GM12864 (cell line): Measurements from ENCODE around the gene TTC33.
"Not testable (repeated sequence)": the region's sequence is repeated elsewhere in the genome, so short reads cannot be mapped to it uniquely, and the experiment has no call there.

Source experiments
- DNase-seq: peaks from one replicate; pipeline ENCODE4 v3.0.0-alpha.2; 2011; ENCODE audit warnings: low read depth
- H3K4me3 ChIP-seq: 2 replicates; pipeline ENCODE4 v1.5.1; 2011; ENCODE audit warnings: mild to moderate bottlenecking, low read depth, low read length, control low read depth
- TF ChIP-seq, protein P1 (sequence below): IDR thresholded peaks from 2 replicates; pipeline ENCODE4 v1.5.1; 2011; ENCODE audit warnings: low read depth, mild to moderate bottlenecking, moderate library complexity, low read length, control low read depth, inconsistent platforms; ENCODE audit errors: missing control alignments

Gene TTC33

DNA sequence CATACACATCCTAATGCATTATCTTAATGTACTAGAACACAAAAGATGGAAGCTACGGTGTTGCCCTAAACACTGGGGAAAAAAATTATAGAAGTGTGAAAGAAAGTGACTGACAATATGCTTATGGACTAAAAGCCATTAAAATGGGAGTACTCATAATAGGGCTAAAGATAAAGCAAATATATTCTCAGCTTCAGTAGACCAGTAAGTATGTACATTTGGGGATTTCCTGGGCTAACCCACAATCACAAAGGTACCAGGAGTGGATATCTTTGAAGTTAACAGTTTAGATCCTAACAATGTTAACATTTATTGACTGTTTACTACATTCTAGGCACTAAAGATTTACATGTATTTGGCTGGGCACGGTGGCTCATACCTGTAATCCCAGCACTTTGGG is 39.2 kb downstream of the TTC33 start:
- TF ChIP-seq, protein P1, sequence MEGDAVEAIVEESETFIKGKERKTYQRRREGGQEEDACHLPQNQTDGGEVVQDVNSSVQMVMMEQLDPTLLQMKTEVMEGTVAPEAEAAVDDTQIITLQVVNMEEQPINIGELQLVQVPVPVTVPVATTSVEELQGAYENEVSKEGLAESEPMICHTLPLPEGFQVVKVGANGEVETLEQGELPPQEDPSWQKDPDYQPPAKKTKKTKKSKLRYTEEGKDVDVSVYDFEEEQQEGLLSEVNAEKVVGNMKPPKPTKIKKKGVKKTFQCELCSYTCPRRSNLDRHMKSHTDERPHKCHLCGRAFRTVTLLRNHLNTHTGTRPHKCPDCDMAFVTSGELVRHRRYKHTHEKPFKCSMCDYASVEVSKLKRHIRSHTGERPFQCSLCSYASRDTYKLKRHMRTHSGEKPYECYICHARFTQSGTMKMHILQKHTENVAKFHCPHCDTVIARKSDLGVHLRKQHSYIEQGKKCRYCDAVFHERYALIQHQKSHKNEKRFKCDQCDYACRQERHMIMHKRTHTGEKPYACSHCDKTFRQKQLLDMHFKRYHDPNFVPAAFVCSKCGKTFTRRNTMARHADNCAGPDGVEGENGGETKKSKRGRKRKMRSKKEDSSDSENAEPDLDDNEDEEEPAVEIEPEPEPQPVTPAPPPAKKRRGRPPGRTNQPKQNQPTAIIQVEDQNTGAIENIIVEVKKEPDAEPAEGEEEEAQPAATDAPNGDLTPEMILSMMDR, result no peak
- H3K4me3 ChIP-seq, result no peak overlapping the region
- DNase-seq, result no peak

DNA sequence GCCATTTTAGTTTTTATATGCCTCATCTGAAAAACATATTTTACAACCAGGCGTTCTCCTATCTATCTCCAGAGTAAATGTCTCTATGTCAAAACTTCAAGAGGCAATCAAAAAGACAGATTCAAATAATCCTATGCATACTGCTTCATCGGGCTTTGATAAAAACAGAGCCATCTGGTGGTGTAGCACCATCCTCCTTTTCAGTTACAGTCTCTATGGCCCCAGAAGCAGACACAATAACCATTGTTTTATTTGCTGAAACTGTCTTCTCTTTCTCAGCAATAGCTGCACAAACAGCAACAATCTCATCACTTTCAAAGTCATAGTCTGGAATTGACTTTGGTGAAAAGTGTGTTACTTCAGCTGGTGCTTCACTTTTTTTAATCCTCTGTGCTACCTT is 39.8 kb downstream of the TTC33 start:
- H3K4me3 ChIP-seq, result no peak overlapping the region

DNA sequence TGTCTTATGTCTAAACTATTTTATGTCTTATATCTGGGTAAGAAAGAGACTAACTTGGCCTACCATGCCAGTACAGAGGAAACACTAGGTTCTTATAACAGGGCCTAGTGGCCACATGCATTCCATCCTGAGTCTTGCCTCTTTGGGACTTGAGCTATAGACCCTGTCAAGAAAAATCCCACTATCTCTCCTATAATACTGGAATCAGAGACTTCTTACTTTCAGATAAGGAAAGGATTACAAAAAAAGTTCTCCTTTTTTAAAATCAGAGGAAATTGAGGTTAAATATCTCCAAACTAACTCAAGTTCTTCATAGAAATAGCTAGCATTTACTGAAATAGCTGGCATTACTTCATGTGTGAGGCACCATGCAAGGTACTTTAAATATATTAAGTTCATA is 41.8 kb downstream of the TTC33 start:
- H3K4me3 ChIP-seq, result no peak overlapping the region
- DNase-seq, result no peak
- TF ChIP-seq, protein P1, result no peak

More for the DNA sequence above, 39.8 kb downstream of the TTC33 start:
- no peak for DNase-seq
- TF ChIP-seq, protein P1, result no peak

DNA sequence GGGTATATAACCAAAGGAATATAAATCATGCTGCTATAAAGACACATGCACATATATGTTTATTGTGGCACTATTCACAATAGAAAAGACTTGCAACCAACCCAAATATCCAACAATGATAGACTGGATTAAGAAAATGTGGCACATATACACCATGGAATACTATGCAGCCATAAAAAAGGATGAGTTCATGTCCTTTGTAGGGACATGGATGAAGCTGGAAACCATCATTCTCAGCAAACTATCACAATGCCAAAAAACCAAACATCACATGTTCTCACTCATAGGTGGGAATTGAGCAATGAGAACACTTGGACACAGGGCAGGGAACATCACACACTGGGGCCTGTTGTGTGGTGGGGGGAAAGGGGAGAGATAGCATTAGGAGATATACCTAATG is 45.2 kb downstream of the TTC33 start:
- not testable (repeated sequence) for DNase-seq, H3K4me3 ChIP-seq

DNA sequence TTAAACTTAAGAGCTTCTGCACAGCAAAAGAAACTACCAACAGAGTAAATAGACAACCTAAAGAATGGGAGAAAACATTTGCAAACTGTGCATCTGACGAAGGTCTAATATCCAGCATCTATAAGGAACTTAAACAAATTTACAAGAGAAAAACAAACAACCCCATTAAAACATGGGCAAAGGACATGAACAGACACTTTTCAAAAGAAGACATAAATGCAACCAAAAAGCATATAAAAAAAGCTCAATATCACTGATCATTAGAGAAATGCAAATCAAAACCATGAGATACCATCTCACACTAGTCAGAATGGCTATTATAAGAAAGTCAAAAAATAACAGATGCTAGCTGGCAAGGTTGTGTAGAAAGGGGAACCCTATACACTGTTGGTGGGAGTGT is 50.3 kb downstream of the TTC33 start:
- DNase-seq, H3K4me3 ChIP-seq: not testable (repeated sequence)

DNA sequence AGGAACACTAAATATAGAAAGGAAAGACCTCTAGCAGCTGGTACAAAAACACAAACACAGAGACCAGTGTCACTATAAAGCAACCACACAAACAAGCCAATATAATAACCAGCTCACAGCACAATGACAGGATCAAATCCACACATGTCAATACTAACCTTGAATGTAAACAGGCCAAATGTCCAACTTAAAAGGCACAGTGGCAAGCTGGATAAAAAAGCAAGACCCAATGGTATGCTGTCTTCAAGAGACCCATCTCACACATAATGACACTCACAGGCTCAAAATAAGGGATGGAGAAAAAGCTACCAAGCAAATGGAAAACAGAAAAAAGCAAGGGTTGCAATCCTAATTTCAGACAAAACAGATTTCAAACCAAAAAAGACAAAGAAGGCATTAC is 53.7 kb downstream of the TTC33 start:
- not testable (repeated sequence) for H3K4me3 ChIP-seq, DNase-seq

DNA sequence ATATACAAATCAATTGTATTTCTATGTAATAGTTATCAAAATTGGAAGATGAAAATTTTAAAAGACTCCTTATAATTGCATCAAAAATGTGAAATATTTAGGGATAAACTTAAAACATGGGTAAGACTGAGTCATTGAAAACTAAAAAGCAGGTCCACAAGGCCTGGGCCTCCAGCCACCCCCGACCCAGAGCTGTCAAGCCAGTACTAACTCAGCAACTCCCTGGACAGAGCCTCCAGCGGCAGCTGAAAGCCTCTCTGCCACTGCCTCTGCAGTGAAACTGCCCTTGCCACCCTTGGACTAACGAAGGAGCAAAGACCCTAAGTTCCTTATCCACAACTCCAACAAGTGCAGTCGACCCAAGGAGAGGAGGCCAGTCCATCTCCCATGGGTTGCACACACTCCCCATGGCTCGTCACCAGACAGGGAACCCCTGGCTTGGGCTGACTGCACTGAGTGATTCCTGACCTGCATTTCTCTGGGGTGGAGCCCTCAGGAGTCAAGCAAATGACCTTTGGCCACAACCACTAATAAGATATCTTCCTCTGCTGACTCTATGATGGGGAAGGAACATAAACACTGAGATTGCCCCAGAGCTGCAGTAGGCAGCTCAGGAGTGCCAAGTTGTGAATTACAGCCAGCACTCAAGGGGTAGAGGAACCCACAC is 55.5 kb downstream of the TTC33 start:
- DNase-seq, result no peak
- H3K4me3 ChIP-seq, result no peak overlapping the region
- TF ChIP-seq, protein P1, result no peak

DNA sequence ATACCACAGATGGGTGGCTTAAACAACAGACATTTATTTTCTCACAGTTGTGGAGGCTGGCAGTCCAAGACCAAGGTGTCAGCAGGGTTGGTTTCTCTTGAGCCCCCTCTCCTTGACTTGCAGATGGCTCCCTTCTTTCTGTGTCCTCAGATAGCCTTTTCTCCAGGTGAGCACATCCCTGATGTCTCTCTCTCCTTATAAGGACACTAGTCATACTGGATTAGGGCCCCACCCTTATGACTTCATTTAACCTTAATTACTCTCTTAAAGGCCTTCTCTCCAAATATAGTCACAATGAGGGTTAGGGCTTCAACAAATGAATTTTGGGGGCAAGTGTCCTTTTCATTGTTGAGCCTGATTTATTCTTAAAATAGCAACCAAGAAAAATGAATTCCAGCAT is 61.3 kb downstream of the TTC33 start:
- no peak overlapping the region for H3K4me3 ChIP-seq
- no peak for DNase-seq
- TF ChIP-seq, protein P1, result no peak

DNA sequence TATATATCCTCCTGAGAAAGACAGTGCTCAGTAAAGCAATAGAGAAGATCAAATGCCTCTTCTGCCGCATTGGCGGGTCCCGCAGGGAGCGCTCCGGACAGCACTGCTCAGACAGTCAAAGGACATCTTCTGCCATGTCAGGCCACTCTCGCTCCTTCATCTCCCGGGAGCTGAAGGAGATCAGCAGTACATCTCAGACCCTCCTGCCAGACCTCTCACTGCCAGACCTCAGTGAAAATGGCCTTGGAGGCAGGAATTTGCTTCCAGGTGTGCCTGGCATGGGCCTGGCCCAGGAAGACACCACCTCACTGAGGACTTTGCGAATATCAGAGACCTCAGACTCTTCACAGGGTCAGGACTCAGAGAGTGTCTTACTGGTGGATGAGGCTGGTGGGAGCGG is 63.9 kb downstream of the TTC33 start:
- TF ChIP-seq, protein P1, result no peak
- DNase-seq, result no peak
- H3K4me3 ChIP-seq, result no peak overlapping the region
